ENCODE data around the gene SUPT20H. TPM values are rescaled to one million over a fixed set of nuclear protein-coding genes. Genes with fewer than 3 reads are reported as not detected.
A peak's percentile ranks its signal among the peaks of the same experiment; 100 is the strongest.

The SUPT20H gene
- total and polyA plus RNA-seq, 2 of the 4 experiments (the other 2 are of a cell fraction), result 46.6 to 55.1 TPM

DNA sequence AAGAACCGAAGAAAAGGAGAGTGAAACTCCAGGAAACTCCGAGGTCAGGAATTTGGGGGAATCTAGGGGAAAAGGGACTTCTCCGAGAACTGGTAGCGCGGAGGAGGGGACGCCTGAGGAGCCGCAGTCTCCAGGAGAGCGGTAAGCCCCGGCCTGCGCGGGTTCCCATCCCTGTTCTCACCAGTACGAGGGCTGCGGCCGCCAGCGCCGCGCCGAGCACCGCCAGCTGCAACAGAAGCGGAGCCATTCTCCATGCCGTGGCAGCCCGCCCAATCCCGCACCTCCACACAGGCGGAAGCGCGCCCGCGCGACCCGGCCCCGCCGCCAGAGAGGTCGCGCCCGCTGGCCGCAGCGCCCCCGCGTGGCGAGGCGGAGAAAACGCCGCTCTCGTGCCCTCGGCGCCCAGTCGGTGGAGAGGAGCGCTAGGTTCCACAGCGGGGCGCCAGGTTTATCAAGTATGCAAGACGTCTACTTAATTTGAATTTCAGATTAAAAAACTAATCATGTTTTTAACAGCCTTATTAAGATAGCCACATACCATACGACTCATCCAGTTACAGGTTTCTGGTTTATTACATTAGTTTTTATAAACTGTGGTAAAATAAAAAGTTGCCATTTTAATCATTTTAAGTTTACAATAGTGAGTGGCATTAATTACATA, 60.3 kb downstream of the SUPT20H start, which contains the start of gene ALG5 (continued):
- TF ChIP-seq RAD21 (IDR thresholded peaks at IDR 0.05; ENCODE audit: low read length) (peak; percentile 42), POLR2A (IDR thresholded peaks at IDR 0.05; ENCODE audit: low read depth, low read length) (peak; percentile 78), FOS (IDR thresholded peaks at IDR 0.05; ENCODE audit: low read depth, low read length) (no peak)

DNA sequence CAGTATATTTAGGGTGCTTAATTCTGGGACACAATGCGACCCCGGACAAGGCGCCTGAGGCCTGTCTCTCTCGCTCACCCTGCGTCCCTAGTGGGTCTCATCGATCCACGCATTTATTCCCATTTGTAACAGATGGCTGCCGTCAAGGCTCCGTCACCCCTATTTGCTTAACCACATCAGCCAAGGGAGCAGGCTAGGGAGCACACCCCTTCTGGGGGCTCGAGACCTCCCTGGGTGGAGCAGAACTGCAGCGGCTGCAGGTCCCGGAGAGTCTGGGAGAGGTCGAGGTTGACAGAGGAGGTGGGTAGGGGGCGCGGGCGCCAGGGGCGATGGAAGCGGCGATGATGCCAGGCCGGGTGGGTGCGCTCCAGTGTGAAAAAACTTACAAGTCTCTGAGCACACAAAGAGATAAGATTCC, 60.9 kb downstream of the SUPT20H start:
- Histone ChIP-seq H3K9me1 (ENCODE audit: insufficient read depth, low read length) (no peaks in the 10 kb centered on the region), H4K20me1 (ENCODE audit: insufficient read depth, low read length) (no peaks in the 10 kb centered on the region), H2BK15ac (ENCODE audit: low read depth, low read length) (no peak overlapping the region), H3K4me3 (ENCODE audit: insufficient read depth, low read depth, low read length) (peak overlapping the region; percentile 71), H2BK120ac (ENCODE audit: low read depth, low read length) (no peak overlapping the region), H2BK5ac (ENCODE audit: low read depth, low read length, poor library complexity, severe bottlenecking) (peak overlapping the region; percentile 56), H3K4me1 (ENCODE audit: control insufficient read depth, insufficient read depth, low read length) (no peaks in the 10 kb centered on the region; the same call in 1 of the 2 replicates), H4K91ac (ENCODE audit: insufficient read depth, low read depth, low read length) (peak overlapping the region; percentile 48), H3K9me3 (ENCODE audit: control insufficient read depth, insufficient read depth, low read length) (no peaks in the 10 kb centered on the region), H2AK9ac (replicated peaks; ENCODE audit: low read depth, low read length, poor library complexity) (peak overlapping the region; percentile 88), H3K23ac (ENCODE audit: low read depth, low read length) (peak overlapping the region; percentile 84), H3K36me3 (ENCODE audit: control insufficient read depth, insufficient read depth, low read length) (peaks cover 6% of the 10 kb centered on the region), H3K27me3 (ENCODE audit: control insufficient read depth, insufficient read depth, low read length) (no peaks in the 10 kb centered on the region), H4K5ac (ENCODE audit: low read depth, low read length) (peak overlapping the region; percentile 78), H3K27ac (ENCODE audit: insufficient read depth, low read length) (peak overlapping the region; percentile 89), H4K8ac (ENCODE audit: low read depth in 2 of 2, low read length in 2 of 2) (peak overlapping the region; percentile 9 to 84), H3K79me1 (ENCODE audit: low read depth in 1 of 2, low read length in 2 of 2) (peaks cover 14 to 42% of the 10 kb centered on the region in 2 experiments), H3K18ac (ENCODE audit: low read depth, low read length) (no peak overlapping the region), H3K56ac (ENCODE audit: extremely low read depth, insufficient read depth, low read length) (peak overlapping the region; percentile 86; the same call in 1 of the 2 replicates), H3K9ac (ENCODE audit: low read depth, low read length) (peak overlapping the region; percentile 88), H3K14ac (replicated peaks; ENCODE audit: low read depth, low read length) (peak overlapping the region; percentile 70), H3K4ac (ENCODE audit: low read depth, low read length) (peak overlapping the region; percentile 78), H3K4me2 (ENCODE audit: low read depth, low read length) (peak overlapping the region; percentile 100), H2BK20ac (ENCODE audit: low read depth, low read length) (no peak overlapping the region), H2AK5ac (ENCODE audit: low read depth, low read length) (peak overlapping the region; percentile 5; the same call in 1 of the 2 replicates), H2AFZ (replicated peaks; ENCODE audit: low read length, poor library complexity) (peak overlapping the region; percentile 94)
- DNase-seq, result no peak
- dilution Hi-C loops (cut with HindIII; ENCODE audit: low sequenced_read_pairs, unreplicated experiment) (loop anchor here (25.0 kb wide), 1 partner anchor 136 kb away; no protein-coding TSS in a partner anchor), in situ Hi-C loops (cut with MboI; ENCODE audit: low sequenced_read_pairs) (loop anchor here (10.0 to 25.0 kb wide), 2 partner anchors 574 to 661 kb away; partner anchors contain the start of gene SPART), intact Hi-C loops (cut with micrococcal nuclease) (loop anchor here (1.0 to 10.0 kb wide), 3 partner anchors 71 to 1024 kb away; partner anchors contain the start of gene SPART)
- no TSS peak for BruUV-seq (replicated peaks)
- 0% methylated on average over 3 of the region's 21 CpGs; no CpG with 5 or more reads in 1 of the 2 experiments for WGBS, 2 experiments (ENCODE audit: extremely low coverage in 2 of 2, insufficient read length in 1 of 2)
- POLR2A ChIA-PET (ENCODE audit: unreplicated experiment), result no interaction called here
- TF ChIP-seq, protein P1, sequence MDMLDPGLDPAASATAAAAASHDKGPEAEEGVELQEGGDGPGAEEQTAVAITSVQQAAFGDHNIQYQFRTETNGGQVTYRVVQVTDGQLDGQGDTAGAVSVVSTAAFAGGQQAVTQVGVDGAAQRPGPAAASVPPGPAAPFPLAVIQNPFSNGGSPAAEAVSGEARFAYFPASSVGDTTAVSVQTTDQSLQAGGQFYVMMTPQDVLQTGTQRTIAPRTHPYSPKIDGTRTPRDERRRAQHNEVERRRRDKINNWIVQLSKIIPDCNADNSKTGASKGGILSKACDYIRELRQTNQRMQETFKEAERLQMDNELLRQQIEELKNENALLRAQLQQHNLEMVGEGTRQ (IDR thresholded peaks at IDR 0.05; ENCODE audit: low read depth, low read length), result no peak
- TF ChIP-seq MAFK (IDR thresholded peaks at IDR 0.05; ENCODE audit: low read depth, low read length) (no peak), SMC3 (IDR thresholded peaks at IDR 0.05; ENCODE audit: low read depth, low read length) (no peak), MXI1 (IDR thresholded peaks at IDR 0.05; ENCODE audit: borderline replicate concordance, low read depth, low read length) (no peak)
- CTCF ChIA-PET, result interaction anchor here (0.6 kb wide), 1 partner anchor 1700 kb away, joined by 3 read pairs; no protein-coding TSS in a partner anchor
- 0 out of 2 replicates have a peak, but pooled peaks have one; percentile 3 for ATAC-seq (ENCODE audit: low read depth)

Data from IMR-90 (cell line).